NCI-H1436 treated with DMSO at 0.1 percent for 48 hours (cell line): ENCODE data around the gene PTPRK.
"Not testable (repeated sequence)": the region's sequence is repeated elsewhere in the genome, so short reads cannot be mapped to it uniquely, and the experiment has no call there.

Source experiments
- DNase-seq: peaks from one replicate; lab custom pipeline; 2025; lab: John Stamatoyannopoulos, UW

Gene PTPRK

DNA sequence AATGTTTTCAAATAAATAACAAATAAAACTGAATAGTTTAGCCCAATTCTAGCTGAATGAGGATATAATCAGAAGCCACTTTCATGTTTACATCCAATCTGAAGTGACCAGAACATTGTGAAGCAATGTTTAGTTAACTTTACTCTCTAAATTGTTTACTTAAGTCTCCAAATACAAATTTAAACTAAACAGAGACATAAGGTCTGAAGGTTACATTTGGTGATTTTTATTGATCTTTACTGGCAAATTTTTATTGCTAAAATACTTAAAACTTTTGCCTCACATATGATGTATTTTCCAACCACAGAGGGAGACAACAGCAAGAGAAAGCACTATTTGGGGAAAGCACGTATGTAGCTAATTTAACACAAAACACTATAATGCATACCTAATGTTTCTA lies 512.7 kb downstream of the PTPRK start:
- no peak for DNase-seq

DNA sequence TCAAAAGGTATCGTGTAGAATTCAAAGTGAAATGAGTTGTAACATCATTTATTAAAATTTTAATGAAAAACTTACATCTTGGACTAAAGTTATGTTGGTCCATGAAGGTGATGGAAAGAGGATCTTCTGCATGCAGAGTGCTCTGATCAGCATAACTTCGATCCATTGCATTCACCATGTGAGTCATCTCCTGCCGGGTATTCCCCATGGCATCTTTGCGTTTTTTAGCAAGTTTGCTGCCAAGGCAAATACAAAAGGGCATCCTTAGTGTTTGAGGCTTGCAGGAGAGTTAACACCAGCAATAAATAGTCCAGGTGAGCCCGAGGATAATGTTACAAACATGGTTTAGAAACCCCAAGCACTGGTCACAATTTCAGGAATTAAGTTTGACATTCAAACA lies 515.4 kb downstream of the PTPRK start:
- DNase-seq: no peak

DNA sequence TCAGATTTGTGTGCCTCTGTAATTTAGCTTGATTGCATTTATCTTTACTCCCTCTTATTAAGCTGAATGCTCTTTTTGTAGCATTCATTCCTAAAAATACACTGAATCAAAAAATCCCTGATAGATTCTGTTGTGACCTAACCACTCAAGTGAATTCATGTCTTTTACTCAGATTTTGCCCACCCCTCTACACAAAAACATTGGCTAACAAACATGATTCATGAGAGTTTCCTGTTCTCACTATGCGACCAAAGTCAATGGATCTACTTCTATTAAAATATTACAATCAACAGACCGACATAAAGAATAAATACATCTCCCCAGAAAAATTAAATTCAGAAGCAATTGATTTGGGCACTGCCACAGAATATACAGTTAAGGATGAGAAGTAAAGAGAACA lies 520.0 kb downstream of the PTPRK start:
- no peak for DNase-seq

DNA sequence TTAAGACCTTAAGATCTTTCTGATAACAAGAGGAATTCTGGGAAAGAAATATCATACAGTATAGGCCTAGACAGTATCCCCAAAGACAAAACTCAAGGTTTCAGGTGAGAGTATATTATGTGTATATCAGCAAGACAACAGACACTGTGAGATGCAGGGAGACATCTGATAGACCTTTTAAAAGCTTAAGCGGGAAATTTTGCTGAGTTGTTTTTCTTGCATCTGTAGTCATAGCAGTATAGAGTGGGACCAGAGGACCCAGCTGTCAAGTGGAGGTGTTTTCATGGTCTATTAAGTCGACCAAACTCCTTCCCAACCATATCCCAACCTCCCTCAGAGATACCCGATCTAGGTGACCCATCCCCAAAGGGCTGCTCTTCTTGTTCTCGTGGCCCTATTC lies 521.4 kb downstream of the PTPRK start:
- DNase-seq: no peak

DNA sequence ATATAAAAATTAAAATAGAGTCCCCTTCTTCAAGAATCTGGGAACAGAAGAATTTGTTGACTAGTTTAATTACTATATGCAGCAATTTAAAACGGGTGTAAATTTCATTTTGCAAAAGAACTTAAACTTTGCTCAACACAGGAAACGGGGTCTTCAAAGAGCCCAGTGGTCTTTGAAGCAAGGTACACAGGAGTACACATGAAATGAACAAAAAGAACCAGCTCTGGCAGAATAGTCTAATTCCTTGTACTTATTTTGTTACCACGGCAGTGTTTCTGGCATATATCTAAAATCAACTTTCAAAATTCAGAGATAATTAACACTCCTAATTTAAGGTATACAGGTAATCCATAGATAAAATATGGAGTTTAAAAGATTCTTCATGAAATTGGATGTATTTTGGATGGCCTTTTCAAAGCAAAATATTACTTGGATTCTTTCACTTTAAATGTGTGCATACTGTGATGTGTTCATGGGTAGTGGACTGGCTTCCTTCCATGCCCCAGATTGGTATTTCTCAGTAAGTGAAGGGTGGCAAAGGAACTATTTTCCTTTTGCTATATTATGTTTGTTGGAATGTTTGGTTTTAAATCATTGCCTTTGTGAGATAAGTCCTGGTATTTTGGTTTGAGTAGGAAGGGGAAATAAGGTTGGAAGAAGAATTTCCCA lies 522.8 kb downstream of the PTPRK start:
- DNase-seq: no peak

DNA sequence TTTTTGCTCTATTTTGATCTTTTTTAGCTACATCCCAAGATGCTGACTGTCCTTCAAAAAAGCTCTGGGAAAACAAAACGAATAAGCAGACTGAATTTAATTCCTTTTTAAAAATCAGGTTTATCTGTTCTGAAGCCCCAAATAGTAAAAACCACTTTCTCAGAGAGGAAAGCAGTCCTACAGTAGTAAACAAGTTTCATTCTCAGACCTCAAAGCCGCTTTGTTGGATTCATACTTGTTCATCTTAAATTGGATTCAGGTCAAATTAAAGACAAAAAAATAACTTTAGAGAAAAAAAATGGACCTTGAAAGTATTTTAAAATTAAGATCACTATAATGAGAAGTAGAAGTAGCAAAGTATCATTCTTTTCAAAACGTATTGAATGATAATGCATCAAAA lies 523.5 kb downstream of the PTPRK start:
- no peak for DNase-seq

DNA sequence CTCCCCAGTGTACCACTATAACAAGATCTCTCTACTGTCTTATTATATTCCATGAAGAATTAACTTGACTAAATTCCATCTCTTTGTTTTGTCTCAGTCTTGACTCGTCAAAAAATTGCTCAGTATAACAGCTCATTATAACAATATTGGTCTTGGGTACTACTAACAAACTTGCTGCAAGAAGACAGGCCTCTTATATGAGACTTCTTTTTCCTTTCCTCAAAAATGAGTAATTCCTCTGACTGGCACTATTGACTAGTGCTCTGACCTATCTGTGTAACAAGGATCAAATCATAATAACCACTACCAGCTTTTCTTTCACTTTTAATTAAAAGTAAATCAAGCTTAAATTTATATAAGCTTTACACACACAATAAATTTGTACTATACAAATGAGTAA lies 528.3 kb downstream of the PTPRK start:
- DNase-seq: no peak

DNA sequence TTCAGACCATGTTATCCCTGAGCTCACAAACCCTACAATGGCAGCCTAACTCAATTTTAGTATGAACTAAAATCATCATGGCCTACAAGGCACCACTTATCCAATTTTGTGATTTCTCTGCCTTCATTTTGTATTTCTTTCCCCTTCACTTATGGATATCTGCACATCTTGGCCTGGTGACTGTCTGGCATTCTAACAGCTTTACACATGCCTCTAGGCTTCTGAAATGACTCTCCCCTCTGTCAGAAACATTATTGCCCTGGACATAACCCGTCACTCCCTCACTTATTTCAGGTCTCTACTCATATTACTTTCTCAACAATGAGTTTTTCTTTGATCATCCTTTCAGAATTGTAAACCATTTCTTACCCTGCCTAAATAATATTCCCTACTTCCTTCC lies 530.3 kb downstream of the PTPRK start:
- no peak for DNase-seq

DNA sequence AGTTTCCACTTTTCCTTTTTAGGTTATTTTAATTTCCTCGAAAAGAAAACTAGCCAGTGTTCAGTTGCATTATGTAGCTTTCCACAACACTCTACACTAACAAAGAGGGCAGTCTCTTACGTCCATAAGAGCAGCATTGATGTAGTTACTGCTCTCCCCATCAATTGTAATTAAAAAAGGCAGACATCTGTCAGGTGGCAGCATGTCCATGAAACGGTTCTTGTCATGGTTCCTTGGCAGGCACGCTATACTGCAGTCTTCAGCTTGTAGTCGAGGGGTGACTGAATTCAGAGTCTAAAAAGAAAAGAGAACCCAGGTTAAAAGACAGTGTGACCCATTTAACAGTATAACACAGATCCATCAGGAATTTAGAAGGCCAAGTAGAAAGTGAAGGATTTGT lies 539.4 kb downstream of the PTPRK start:
- DNase-seq: no peak

DNA sequence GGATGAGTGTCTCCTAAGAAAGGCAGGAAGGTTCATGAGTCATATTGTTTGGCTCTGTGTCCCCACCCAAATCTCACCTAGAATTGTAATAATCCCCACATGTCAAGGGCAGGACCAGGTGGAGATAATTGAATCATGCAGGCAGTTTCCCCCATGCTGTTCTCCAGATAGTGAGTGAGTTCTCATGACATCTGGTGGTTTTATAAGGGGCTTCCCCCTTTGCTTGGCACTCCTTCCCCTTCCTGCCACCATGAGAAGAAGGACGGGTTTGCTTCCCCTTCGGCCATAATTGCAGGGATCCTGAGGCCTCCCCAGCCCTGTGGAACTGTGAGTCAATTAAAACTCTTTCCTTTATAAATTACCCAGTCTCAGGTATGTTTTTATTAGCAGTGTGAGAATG lies 542.2 kb downstream of the PTPRK start:
- not testable (repeated sequence) for DNase-seq

DNA sequence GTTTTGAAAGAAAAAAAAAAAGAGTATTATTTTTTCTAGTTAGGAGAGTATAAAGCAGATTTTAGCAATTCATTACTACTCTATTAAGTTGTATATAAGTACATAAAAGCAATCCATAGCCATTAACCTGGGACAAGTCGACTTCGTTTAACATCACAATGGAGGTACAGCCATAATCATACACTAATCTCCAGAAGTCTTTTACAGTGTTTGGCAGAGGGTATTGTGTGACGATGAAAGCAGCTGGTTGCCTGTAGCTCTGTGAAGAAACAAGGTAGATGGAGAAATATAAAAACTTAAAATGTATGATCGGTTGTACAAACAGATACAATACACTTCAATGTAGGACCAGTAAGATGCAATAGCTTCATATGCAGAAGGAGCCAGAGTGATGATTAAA lies 543.6 kb downstream of the PTPRK start:
- DNase-seq: no peak

DNA sequence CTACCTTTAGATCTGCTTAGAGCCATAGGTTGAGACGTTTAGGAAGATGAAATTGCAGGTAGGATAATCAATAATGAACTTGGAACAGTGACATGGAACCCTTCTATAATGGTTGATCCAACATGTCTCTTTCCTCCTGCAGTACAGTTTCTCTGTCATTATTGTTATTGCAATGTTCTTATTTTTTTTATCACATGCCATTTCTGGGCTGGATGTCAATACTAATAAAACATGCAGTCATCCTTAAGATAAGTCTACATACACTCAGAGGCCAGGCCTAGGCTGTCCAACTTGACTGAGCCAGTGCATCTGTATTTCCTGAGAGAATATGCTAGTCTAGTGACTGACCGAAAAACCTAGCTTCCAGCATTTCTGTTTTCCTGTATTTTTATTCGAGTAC lies 544.3 kb downstream of the PTPRK start:
- DNase-seq: no peak

DNA sequence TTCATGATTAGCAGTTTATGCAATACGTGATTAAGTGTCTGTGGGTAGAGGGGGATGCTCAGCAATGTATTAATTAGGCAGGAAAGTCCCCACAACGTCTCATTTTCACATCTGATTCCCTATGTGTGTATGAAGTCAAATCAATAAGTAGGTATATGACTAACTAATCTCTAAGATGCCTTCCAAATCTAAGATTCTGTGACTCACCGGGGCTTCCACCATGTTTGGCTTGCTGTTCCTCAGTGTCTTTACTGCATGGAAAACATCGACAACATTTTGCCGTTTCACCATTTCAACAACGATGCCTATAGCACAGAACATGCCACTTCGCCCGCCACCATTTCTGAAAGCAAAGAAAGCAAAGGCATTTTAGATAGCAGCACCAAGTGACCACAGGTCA lies 547.6 kb downstream of the PTPRK start:
- no peak for DNase-seq

DNA sequence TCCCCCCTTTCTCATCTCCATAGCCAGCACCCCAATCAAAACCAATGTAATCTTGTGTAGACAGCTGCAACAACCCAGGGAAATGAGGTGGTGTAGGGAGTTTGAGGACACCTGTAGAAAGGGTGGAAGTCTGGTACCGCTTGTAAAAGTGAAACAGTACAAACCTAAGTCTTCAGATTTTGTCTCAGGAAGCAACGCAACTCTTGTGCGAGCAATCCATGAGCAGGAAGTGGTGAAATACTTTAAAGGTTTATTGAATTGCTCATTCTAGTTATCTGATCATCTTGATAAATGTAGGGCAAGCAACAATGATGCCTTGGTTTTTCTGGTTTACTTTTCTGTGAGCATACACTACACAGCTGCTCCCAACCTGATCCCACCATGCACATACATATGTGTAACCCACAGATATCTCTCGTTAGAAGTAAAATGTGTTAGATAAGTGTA lies 548.4 kb downstream of the PTPRK start:
- DNase-seq: no peak

DNA sequence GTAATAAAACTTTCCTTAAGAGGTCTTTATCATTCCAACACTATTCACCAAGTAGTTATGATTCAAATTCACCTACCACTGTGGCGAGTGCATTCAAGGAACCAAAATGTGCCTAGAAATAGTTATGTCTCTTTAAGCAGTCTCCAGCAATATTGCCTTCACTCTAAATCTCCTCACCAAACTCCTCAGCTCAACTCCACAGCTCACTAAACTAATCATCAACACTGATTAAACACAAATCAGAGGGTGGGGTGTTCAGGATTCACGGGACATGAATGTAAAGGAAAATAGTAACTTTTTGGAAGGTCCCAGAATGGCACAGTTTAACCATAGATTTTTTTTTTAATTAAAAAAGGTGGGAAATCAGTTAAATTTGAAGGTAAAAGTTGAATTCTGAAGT lies 549.0 kb downstream of the PTPRK start:
- DNase-seq: no peak

DNA sequence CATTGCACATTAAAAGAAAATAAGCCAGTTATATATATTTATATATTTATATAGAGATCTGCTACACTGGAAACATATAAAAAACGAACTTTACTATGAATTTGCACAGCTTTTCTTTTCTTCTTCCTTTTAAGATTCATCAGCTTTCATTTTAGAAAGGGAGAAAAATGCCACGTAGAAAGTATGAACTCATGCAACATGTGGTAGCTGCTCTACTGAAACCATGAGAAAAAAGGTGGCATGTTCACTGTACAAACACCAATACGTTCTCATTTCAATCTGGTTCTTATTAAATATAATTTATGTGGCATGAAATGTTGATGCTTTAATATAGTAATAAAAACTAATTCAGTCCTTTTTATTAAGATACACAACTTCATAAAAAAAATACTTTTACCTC lies 550.7 kb downstream of the PTPRK start:
- no peak for DNase-seq

DNA sequence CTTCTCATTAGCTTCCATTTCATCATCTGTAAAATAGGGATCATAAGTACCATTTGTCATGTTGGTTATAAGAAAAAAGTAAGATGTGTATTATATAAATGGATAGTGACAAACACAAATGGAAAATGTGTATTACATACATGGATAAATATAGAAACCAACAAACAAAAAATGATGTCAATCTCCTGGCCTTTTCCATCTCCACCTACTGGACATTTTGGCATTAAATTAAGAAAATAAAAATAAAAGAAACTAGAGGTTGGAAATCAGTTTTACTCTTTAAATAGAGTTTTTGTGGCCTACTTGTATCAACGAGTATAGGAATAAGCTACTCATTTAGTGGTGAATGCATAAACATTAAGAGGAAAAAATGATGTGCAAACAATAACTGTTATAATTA lies 552.0 kb downstream of the PTPRK start:
- no peak for DNase-seq

DNA sequence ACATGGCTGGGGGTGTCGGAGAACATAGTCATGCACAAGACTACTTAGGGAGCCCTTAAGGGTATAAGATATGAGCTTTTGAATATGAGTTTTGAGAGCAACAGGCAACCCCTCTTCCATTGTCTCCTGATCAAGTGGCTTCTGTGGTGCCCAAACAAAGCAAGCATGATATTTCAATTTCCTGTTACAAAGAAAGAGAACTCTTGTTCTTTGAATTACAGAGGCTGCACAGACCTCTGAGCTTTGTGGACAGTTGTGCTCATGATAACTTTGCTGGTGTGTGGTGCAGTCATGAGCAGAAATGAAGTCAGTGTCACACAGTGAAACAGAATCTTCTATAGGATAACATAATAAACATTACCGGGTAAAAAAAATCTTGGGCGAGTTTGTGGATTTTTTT lies 552.7 kb downstream of the PTPRK start:
- DNase-seq: no peak

DNA sequence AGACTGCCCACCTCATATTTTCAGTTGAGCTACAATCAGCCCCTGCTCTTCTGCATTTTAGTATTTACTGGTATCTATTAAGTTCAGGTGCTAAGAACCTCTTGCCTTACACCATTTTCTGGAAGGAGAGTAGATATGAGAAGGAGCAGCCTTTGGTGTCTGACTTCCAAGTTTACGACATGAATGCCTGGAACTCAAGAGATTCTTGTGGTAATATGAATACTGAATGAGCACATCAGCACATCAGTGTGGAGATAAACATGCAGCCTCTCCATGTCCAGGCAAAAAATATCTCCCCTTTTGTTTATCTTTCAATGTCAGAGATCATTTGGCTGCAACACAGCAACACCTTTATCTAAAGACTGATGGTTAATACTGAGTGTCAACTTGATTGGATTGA lies 553.8 kb downstream of the PTPRK start:
- no peak for DNase-seq

DNA sequence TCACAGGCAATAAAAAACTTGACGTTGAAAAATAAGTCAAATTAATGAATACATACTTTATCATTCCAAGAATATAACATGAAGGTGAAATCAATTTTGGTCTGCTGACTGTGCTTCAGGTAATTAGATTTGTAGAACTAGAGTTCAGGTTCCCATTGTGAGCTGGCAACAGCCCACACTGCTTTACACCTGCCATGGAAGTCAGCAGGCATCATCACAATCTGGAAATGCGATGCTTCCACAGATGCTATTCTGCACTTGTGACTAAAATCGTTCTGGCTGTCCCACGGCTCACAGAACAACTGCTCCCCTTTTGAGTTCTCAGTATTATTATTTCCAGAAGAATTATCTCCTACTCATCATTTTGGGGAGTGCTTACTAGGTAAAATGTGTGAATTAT lies 556.9 kb downstream of the PTPRK start:
- DNase-seq: no peak

DNA sequence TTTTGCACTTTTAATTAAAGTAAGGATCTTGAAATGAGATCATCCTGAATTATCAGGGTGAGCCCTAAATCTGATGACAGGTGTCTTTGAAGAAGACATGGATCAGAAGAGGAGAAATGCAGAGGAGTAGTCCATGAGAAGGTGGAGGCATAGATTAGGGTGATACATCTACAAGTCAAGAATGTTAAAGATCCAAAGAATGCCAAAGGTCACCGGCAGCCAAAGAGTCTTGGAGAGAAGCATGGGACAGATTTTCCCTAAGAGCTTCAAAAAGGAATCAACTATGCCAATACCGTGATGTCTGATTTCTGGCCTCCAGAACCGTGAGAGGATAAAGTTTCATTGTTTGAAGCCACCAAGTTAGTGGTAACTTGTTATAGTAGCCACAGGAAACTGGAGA lies 560.5 kb downstream of the PTPRK start:
- DNase-seq: no peak

DNA sequence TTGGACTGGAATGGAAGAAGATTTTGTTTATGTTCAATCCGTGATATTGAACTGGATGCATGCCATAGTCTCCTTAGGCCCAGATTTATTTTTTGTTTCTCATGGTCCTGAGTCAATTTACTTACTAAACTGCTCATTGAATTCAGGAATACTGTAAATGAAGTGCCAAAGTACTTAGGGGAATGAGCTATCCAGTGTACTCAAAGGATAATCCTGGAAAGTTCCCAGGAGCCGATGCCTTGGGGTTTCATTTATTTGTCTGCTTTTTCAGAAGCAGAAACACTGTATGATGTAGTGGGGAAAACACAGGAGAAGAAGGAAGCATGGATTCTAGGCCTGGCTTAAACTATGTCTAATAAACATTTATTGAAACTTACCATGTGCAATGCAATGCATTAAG lies 563.4 kb downstream of the PTPRK start:
- DNase-seq: no peak

DNA sequence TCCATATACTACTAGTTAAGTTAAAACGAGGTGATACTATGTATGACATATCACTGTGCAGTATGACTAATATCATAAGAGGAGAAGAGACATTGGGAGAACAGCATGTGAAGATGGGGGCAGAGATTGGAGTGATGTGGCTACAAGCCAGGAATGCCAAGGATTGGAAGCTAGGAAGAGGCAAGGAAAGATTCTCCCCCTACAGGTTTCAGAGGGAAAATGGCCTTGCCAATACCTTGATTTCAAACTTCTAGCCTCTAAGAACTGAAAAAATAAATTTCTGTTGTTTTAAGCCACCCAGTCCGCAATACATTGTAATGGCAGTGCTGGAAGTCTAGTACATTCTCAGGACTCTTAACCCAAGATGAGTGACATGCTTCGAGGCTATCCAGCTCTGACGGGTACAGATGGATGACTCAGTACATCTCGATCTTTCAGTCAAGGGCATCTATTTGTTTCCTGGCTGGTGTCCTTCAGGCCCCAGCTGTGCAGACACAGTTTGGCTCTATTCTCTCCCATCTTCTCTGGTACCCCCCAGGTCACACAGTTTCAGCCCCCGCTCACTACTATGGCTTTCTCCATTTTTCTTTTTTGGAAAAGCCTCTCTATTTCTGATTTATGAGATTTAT lies 564.0 kb downstream of the PTPRK start:
- no peak for DNase-seq

DNA sequence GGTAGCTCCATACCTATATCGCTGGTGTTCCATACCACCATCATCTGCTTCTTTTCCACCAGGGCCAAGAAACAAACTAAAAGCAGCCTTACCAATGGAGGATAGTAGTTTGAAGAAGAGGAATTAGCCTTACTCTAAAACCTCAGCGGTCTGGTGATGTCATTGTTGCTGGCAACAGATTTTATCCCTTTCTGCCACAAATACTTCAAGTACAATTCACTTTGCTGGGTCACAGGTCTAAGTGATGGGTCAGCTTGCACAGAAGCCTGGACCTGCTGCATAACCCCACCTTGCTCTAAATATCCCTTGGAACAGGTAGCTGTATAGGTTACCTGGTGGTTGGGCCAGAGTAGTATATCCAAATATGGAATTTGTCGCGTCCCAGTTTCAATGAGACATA lies 566.3 kb downstream of the PTPRK start:
- DNase-seq: no peak
